HG03095 (cell line): Measurements from ENCODE around the gene PAK1IP1.
"Not testable (repeated sequence)": the region's sequence is repeated elsewhere in the genome, so short reads cannot be mapped to it uniquely, and the experiment has no call there.

Source experiments
- ATAC-seq: cut with Tn5 transposase; IDR thresholded peaks from one replicate; pipeline ENCODE4 v1.9.1; 2021; ENCODE audit warnings: moderate library complexity; ENCODE audit not compliant: unreplicated experiment

Gene PAK1IP1

DNA sequence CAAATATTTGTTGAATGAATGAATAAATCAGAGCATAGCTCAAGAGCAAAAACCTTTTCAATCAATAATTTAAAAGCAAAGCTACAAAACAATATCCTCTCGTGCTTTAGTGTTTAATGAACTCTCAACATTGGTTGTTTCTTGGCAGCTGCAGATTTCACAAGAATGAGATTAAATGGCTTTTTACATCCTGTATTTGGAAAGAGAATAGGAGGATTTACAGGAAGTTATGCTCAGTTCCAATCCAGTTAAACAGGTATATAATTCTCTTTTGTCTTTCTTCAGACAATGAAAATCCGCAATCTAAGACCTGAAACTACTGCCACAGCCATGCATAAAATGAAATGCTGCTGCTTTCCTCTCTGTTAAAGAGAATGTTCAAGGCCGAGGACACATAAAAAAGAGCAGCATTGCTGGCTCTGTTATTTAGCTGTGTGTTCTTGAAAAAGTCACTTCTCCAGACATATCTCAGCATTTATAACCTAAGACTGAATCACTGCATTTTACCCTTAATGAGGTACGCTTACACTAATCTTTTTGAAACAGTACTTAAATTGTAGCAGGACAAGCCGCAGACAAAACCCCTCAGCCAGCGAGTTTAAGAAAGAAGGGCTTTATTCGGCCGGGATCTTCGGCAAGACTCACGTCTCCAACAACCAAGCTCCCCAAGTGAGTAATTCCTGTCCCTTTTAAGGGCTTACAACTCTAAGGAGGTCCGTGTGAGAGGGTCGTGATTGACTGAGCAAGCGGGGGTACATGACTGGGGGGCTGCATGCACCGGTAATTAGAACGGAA, 3.9 kb upstream of the PAK1IP1 start:
- ATAC-seq, result no peak

DNA sequence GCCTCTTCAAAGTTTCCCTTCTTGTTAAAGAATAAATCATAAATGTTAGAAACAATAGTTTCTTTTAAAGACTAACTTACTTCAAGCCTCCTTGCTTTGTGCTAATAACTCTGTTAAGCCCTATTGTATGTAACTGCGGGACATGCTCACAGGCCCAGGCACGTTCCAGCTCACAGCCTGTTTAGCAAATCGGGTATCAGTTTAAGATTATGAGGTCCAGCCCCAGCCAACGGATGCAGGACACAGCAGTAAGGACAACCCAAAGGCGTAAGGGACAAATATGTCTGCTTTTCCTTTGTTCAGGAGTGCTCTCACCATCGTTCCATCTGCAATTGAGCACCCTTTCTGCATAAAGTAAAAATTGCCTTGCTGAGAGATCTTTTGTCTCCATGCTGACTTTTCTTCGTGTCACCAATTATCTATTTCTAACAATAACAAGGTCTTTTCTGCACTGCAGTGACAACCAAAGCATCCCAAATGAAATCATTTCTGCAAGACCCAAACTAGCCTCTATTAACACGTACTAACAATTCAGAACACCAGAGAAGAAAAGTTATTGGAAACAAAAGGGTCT, 1.7 kb upstream of the PAK1IP1 start:
- ATAC-seq, result no peak

DNA sequence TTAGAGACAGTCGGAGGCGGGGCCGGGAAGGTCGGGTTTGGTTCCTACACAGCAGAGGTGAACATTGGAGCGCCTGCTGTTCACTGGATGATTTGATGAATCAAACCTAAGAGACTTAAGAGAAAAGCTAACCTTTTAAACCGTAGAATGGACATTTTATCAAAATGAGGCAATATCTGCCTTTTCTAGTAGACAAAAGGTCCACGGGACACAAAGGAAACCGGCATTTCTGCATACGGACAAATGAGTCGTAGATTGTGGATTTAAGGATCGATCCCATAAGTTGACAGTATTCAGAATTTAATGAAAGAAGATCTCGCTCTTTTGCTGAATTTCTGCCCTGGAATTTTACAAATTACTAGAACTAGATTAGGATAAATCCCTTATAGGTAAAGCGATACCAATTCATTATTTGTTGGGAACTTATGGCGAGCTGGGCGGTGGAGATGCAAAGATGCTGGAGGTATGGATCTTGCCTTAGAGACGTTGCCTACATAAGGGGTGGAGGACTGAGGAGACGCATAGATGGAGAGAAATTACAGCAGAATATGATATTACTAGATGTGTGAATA, 400 bp downstream of the PAK1IP1 start:
- ATAC-seq, result no peak

DNA sequence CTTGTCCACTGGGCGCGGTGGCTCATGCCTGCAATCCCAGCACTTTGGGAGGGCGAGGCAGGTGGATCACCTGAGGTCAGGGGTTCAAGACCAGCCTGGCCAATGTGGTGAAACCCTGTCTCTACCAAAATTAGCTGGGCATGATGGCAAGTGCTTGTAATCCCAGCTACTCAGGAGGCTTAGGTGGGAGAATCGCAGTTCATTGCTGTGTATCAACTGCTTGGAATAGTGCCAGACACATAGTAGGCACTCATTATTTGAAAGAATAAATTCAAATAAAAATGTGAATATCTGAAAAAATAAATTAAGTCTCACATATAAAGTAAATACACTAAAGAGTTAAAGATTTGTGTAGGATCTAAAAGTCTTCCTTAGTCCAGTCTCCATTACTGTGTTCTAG, 1.9 kb downstream of the PAK1IP1 start:
- ATAC-seq, result no peak

DNA sequence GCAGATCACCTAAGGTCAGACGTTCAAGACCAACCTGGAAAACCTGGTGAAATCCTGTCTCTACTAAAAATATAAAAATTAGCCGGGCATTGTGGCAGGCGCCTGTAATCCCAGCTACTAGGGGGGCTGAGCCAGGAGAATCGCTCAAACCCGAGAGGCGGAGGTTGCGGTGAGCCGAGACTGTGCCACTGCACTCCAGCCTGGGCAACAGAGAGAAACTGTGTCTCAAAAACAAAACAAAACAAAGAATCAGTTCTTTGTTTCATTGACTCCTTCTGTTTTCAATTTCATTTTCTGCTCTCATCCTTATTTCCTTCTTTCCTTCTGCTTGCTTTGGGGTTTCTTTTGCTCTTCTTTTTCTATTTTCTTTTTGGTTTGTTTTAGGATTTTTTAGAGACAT, 19.2 kb downstream of the PAK1IP1 start:
- no peak for ATAC-seq

DNA sequence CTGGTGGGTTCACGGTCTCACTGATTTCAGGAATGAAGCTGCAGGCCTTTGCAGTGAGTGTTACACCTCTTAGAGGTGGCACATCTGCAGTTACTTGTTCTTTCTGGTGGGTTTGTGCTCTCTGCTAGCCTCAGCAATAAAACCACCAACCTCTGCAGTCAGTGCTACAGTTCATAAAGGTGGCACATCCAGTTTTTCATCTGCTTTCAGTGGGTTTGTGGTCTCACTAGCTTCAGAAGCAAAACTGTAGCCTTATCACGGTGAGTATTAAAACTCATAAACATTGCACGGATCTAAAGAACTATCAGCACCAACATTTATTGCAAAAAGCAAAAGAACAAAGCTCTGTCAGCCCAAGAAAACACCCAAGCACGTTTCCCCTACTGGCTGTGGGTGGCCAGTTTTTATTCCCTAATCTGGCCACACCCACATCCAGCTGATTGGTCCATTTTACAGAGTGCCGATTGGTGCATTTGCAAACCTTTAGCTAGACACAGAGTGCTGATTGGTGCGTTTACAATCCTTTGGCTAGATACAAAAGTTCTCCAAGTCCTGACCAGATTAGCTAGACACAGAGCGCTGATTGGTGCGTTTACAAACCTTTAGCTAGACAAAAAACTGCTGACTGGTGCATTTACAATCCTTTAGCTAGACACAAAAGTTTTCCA, 24.7 kb downstream of the PAK1IP1 start:
- ATAC-seq, result no peak

DNA sequence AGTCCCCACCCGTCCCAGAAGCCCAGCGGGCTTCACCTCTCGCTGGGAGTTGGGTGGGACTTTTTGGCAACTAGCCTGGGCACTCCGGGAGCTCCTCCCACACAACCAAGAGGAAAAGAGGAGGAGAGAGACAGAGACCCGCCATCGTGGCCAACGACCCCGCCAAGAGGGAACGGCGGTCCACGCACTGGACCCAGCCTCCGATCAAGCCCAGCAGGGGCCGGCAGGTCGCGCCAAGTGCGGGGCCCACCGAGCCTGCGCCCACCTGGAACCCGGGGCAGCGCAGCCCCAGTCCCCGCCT, 25.1 kb downstream of the PAK1IP1 start:
- ATAC-seq, result no peak

DNA sequence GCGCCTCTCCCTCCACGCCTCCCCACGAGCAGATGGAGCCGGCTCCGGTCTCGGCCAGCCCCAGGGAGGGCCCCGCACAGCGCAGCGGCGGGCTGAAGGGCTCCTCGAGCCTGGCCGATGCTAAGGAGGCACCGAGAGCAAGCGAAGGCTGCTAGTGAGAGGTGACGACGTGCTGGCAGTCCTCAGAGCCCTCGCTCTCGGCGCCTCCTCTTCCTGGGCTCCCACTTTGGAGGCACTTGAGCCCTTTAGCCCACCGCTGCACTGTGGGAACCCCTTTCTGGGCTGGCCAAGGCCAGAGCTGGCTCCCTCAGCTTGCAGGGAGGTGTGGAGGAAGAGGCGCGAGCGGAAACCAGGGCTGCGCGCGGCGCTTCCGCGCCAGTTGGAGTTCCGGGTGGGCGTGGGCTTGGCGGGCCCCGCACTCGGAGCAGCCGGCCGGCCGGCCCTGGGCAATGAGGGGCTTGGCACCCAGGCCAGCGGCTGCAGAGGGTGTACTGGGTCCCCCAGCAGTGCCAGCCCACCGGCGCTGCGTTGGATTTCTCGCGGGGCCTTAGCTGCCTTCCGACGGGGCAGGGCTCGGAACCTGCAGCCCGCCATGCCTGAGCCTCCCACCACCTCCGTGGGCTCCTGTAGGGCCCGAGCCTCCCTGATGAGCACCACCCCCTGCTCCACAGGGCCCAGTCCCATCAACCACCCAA, 25.6 kb downstream of the PAK1IP1 start:
- ATAC-seq, result peak; percentile 22

DNA sequence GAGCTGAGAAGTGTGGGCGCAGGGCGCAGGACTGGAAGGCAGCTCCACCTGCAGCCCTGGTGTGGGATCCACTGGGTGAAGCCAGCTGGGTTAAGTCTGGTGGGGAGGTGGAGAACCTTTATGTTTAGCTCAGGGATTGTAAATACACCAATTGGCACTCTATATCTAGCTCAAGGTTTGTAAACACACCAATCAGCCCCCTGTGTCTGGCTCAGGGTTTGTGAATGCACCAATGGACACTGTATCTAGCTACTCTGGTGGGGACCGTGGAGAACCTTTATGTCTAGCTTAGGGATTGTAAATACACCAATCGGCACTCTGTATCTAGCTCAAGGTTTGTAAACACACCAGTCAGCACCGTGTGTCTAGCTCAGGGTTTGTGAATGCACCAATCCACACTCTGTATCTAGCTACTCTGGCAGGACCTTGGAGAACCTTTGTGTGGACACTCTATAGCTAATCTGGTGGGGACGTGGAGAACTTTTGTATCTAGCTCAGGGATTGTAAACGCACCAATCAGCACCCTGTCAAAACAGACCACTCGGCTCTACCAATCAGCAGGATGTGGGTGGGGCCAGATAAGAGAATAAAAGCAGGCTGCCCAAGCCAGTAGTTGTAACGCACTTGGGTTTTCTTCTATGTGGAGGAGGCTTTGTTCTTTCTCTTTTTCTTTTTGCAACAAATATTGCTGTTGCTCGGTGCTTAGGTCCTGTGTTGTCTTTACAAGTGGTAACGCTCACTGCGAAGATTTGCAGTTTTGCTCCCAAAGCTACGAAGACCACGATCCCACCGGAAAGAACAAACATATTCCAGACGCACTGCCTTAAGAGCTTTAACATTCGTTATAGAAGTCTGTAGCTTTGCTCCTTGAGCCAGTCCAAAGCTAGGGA, 26.4 kb downstream of the PAK1IP1 start:
- not testable (repeated sequence) for ATAC-seq

DNA sequence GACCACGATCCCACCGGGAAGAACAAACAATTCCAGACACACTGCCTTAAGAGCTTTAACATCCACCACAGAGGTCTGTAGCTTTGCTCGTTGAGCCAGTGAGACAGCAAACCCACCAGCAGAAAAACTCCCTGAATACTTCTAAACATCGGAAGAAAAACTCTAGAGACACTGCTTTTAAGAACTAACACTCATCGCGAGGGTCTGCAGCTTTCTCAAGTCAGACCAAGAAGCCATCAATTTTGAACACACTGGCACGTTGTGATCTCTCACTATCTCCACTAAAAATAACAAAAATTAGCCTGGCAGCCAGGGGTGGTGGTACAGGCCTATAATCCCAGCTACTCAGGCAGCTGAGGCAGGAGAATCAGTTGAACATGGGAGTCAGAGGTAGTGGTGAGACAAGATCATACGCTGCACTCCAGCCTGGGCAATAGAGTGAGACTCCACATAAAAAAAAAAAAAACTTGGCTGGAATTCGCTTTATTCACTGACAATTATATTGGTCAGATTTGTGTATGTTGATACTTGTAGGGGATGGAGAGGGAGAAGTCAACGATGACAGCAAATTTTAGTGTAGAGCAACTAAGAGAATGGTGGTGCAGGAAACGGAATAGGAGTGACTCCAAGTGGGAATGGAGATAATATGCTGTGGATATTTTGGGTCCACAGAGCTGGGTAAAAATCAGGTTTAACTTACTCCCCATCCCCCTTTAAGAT, 27.2 kb downstream of the PAK1IP1 start:
- ATAC-seq, result no peak

DNA sequence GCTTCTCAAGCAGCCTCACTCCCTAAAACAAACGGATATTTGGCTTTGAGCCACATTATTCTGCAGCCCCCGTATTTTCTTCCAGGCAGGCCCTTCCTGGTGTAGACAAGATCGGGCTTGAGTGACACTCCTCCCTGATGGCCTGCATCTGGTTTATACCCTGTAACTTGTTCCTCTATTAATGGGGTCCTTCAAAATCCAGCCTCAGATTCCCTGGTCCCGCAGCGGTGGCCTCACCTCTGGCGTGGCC, 27.7 kb downstream of the PAK1IP1 start:
- no peak for ATAC-seq

DNA sequence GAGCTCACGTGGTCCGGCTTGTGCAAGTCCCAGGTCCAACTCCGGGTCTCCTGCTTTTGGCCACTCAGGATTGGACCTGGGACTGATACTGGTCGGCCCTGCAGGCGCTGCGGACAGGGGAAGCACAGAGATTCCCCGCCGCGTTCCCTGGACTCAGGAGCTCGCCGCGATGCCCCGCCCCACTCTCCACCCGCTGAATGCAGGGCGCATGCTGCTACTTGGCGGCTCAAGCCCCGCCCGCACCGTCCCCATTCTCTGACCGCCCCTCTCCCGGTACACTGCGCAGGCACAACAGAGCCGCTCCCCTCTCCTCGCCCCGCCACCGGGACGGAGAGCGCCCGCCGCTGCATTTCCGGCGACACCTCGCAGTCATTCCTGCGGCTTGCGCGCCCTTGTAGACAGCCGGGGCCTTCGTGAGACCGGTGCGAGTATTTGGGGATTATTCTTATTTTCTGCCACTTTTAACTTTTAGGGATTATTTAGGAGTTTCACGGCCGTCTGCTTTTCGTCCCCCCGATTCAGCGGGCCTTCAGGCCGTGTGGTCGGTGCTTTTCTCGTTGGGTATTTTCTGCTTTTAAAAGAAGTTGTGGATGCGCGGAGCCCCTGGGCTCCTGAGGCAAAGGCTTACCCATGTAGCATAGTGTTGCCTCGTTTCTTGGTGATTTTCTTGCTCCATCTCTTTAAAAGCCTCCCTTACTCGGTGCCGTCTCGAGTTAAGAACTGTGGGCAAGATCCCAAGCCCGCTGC, 28.2 kb downstream of the PAK1IP1 start, which contains the start of gene TMEM14C:
Gene TMEM14C, plus strand, starts transcription at position 251 of the 747 bp plus-strand sequence. CDS start 1,544 bp downstream, outside the sequence.
- ATAC-seq, result peak; percentile 93

DNA sequence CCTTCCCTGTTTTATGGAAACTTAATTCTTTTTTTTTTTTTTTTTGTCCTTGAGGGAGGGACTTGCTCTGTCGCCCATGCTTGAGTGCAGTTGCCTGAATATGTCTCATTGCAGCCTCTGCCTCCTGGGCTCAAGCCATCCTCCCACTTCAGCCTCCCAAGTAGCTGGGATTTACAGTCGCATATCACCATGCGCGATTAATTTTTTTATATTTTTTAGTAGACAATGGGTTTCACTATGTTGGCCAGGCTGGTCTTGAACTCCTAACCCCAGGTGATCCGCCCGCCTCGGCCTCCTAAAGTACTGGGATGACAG, 28.8 kb downstream of the PAK1IP1 start:
- no peak for ATAC-seq

DNA sequence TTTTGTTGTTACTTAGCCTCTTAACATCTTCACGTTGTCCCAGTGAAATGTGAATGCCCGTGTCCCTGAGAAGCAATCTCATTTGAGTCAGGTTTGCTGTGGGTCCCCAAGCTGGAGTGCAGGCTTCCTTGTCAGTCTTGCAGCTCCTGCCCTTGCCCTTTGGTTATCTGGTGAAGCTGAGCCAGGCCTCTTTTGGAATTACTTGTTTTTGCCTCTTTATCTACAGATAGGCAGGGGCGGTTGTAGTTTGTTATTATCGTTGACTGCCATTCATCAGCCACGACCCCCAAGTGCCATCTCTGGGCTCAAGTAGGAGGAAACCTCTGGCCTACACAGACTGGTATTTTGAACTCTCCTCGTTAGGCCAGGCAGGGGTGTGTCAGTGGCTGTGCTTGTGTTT, 30.3 kb downstream of the PAK1IP1 start:
- ATAC-seq, result no peak

DNA sequence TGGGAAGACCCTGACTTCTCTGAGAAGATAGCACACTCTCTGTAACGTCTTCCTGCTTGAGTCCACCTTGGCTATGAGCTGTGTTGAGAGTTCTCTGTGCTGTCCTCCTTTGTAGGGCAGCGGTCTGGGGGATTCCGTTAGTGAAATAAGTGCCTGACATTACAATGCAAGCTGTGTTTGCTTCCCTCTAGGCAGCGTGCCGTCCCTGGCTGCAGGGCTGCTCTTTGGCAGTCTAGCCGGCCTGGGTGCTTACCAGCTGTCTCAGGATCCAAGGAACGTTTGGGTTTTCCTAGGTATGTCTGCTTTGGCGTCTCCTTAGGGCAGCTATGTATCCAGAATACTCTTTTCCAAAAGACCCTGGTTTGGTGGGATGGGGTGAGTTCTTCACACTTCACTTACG, 30.9 kb downstream of the PAK1IP1 start:
- ATAC-seq, result no peak

DNA sequence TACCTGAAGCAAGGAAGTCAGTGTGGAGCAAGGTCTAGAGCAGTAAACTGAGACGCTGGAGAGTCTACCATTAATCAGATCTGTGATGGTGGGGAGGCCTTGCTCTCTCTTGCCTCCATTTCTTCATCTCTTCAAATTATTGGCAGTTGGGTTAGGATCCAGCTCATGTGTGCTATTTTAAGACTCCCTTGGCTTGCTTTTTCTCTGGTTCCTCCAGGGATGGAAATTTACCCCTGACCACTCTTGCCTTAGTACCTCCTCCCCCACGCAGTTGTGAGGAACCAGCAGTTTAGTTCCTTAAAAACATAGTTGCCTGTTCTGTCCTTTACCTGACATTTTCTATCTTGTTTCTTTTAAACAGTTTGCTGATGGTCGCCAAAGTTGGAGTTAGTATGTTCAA, 35.5 kb downstream of the PAK1IP1 start:
- no peak for ATAC-seq

DNA sequence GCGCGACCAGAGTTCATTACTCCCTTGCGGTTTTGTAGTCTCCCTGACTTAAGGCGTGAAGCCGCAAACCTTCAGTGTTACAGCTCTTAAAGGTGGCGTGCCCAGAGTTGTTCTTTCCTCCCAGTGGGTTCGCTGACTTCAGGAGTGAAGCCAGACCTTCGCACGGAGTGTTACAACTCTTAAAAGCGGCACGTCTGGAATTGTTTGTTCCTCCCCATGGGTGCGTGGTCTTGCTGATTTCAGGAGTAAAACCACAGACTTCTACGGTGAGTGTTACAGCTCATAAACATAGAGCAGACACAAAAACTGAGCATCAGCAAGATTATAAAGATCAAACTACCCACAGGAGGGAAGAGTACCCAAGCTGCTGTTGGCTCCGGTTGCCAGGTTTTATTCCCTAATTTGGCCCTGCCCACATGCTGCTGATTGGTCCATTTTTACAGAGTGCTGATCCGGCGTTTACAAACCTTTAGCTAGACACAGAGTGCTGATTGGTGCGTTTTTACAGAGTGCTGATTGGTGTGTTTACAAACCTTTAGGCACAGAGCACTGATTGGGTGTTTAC, 38.5 kb downstream of the PAK1IP1 start:
- ATAC-seq, result no peak

DNA sequence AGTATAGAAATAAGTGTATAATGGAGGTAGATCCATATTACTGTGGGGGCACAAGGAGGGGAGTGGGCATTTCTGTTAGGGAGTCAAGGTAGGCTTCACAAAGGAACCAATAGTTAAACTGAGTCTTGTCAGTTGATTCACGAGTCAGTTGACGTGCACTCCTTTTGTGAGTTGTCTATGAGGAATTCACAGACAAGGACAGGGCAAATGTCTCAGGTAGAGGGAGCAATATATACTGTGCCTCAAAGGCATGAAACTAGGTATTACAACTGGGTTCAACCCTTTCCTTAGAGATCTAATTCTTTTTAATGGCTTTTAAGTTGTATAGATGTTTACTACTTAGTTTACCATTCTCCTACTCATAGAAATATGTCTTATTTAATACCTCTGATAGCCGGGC, 39.1 kb downstream of the PAK1IP1 start:
- ATAC-seq, result no peak

DNA sequence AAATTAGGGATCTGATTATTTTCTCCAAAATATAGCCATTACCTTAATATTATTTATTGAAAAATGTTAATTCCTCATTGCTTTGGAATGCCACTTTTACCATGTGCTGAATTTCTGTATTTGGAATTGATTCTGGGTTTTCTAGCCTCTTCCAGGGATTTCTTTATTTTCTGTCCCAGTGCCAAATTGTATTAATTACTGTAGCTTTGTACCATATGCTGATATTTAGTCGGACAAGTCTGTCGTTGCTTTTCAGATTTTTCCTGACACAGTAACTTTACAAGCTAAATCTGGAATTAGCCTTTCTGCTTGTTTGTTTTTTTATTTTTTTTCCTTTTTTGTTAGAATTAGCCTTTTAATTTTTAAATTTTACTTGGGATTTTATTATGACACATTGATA, 42.0 kb downstream of the PAK1IP1 start:
- no peak for ATAC-seq
